Neural cell (in vitro differentiated cells): Measurements from ENCODE around the gene MUC12.
"Not testable (repeated sequence)": the region's sequence is repeated elsewhere in the genome, so short reads cannot be mapped to it uniquely, and the experiment has no call there.

Source experiments
- CTCF ChIP-seq: fragments of 450-650 bp; IDR thresholded peaks from 2 replicates; pipeline ENCODE4 v1.5.1; 2014; ENCODE audit warnings: antibody characterized with exemption, mild to moderate bottlenecking, moderate library complexity; ENCODE audit not compliant: poor library complexity, severe bottlenecking
- EP300 ChIP-seq: fragments of 450-650 bp; conservative IDR thresholded peaks from 2 replicates; pipeline ENCODE4 v1.6.1; 2014; ENCODE audit warnings: antibody characterized with exemption, mild to moderate bottlenecking, moderate library complexity; ENCODE audit not compliant: poor library complexity, severe bottlenecking
- EZH2 ChIP-seq: fragments of 200-600, 300-800 bp; shearing (Covaris generic), sonication (generic); IDR thresholded peaks from 2 replicates; pipeline ENCODE4 v1.6.1; 2014; ENCODE audit warnings: antibody characterized with exemption, low read length, borderline replicate concordance, mild to moderate bottlenecking; ENCODE audit not compliant: insufficient read depth, poor library complexity, severe bottlenecking
- MXI1 ChIP-seq: fragments of 450-650 bp; conservative IDR thresholded peaks from 2 replicates; pipeline ENCODE4 v1.6.1; 2014; ENCODE audit warnings: antibody characterized with exemption, mild to moderate bottlenecking; ENCODE audit not compliant: poor library complexity, severe bottlenecking
- POLR2AphosphoS5 ChIP-seq: IDR thresholded peaks from 2 replicates; pipeline ENCODE4 v1.6.1; 2012

- not testable (repeated sequence) for TF ChIP-seq CTCF, MXI1, EP300, EZH2, POLR2AphosphoS5
Observed at GRCh38 chr7:101064176-101064550, 94.8 kb downstream of the MUC12 start.
